GM12891 (cell line): Measurements from ENCODE around the gene TMSB4X.

Experiments used
- POLR2A ChIP-seq: IDR thresholded peaks from 2 replicates; pipeline ENCODE4 v1.6.1; 2011; ENCODE audit warnings: low read depth, low read length, control low read depth
- POLR2AphosphoS5 ChIP-seq: IDR thresholded peaks from 2 replicates; pipeline ENCODE4 v1.6.1; 2011; ENCODE audit warnings: low read depth, low read length, control low read depth
- TAF1 ChIP-seq: IDR thresholded peaks from 2 replicates; pipeline ENCODE4 v1.6.1; 2011; ENCODE audit warnings: low read depth, low read length, control low read depth

DNA sequence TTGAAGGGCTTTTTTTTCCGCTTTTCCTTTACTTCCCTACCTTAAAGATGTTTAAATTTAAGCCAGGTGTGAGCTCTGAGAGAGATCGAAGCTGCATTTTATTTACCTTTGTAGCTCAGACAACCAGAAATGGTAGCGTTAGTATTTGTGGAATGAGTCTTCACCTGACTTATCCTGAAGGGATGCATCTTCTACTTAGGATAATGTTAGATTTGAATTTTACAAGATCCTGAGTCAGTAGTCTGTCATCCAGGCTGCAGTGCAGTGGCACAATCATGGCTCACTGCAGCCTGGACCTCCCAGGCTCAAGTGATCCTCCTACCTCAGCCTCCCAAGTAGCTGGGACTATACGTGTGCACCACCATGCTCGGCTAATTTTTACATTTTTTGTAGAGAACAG, 26.2 kb downstream of the TMSB4X start:
- TF ChIP-seq TAF1 (no peak), POLR2AphosphoS5 (no peak), POLR2A (no peak)
